ENCODE data around the gene DNAH2. TPM values are rescaled to one million over a fixed set of nuclear protein-coding genes. Genes with fewer than 3 reads are reported as not detected.

The DNAH2 gene
- total and polyA plus RNA-seq, 2 of the 13 experiments (the other 11 are each of a cell fraction or from before 2014, with no cell fraction given): not detected

DNA sequence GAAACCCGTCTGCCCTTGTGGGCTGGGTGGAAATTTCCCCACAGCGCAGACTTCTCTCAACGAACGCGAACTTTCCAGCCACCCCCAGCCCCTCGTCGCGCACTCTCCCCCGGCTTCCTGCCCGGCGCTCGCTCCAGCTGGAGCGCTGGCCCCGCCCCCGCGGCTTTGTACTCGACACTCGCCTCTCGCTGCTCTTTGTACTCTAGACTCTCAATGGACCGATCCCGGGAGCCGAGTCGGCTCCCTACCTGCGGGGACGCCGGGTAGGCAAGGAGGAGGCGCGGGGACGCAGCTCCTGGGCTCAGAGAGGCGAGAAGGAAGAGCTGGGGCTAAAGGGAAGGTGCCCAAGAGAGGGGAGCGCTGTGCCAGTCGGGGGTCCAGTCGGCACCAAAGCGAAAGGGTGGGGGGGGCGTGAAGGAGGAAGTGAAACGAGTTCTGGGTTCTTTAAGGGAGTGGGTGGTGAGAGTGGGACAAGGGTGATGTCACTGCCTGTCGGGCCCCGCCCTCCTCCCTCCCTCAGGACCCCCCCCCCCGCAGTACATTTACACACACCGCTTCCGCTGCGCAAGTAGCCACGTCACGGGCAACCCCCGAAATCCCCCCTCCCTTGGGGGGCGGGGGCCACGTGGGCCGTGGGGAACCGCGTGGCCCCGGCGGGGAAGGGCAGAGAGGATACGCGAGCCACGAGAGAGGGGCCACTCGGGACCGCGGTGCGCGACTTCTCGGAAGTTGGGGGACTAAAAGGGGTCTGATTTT is 126.2 kb downstream of the DNAH2 start (continued):
- TF ChIP-seq, protein P1, sequence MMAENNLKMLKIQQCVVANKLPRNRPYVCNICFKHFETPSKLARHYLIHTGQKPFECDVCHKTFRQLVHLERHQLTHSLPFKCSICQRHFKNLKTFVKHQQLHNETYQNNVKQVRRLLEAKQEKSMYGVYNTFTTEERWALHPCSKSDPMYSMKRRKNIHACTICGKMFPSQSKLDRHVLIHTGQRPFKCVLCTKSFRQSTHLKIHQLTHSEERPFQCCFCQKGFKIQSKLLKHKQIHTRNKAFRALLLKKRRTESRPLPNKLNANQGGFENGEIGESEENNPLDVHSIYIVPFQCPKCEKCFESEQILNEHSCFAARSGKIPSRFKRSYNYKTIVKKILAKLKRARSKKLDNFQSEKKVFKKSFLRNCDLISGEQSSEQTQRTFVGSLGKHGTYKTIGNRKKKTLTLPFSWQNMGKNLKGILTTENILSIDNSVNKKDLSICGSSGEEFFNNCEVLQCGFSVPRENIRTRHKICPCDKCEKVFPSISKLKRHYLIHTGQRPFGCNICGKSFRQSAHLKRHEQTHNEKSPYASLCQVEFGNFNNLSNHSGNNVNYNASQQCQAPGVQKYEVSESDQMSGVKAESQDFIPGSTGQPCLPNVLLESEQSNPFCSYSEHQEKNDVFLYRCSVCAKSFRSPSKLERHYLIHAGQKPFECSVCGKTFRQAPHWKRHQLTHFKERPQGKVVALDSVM (CRISPR knock-in tag; IDR thresholded peaks at IDR 0.05): no peak
- no peak for TF ChIP-seq FIP1L1 (IDR thresholded peaks at IDR 0.05; ENCODE audit: borderline replicate concordance, insufficient read depth, low read depth, low read length)
- no peak for TF ChIP-seq SP1 (IDR thresholded peaks at IDR 0.05)
- peak; percentile 37; the same call in 1 of the 2 replicates for TF ChIP-seq SP1 (CRISPR knock-in tag; IDR thresholded peaks at IDR 0.05)
- no peak for TF ChIP-seq EED (CRISPR knock-in tag; IDR thresholded peaks at IDR 0.05)
- TF ChIP-seq SRF (IDR thresholded peaks at IDR 0.05; ENCODE audit: low read depth, low read length): no peak
- no peak for TF ChIP-seq ZNF207 (IDR thresholded peaks at IDR 0.05; ENCODE audit: borderline replicate concordance)
- TF ChIP-seq, protein P2, sequence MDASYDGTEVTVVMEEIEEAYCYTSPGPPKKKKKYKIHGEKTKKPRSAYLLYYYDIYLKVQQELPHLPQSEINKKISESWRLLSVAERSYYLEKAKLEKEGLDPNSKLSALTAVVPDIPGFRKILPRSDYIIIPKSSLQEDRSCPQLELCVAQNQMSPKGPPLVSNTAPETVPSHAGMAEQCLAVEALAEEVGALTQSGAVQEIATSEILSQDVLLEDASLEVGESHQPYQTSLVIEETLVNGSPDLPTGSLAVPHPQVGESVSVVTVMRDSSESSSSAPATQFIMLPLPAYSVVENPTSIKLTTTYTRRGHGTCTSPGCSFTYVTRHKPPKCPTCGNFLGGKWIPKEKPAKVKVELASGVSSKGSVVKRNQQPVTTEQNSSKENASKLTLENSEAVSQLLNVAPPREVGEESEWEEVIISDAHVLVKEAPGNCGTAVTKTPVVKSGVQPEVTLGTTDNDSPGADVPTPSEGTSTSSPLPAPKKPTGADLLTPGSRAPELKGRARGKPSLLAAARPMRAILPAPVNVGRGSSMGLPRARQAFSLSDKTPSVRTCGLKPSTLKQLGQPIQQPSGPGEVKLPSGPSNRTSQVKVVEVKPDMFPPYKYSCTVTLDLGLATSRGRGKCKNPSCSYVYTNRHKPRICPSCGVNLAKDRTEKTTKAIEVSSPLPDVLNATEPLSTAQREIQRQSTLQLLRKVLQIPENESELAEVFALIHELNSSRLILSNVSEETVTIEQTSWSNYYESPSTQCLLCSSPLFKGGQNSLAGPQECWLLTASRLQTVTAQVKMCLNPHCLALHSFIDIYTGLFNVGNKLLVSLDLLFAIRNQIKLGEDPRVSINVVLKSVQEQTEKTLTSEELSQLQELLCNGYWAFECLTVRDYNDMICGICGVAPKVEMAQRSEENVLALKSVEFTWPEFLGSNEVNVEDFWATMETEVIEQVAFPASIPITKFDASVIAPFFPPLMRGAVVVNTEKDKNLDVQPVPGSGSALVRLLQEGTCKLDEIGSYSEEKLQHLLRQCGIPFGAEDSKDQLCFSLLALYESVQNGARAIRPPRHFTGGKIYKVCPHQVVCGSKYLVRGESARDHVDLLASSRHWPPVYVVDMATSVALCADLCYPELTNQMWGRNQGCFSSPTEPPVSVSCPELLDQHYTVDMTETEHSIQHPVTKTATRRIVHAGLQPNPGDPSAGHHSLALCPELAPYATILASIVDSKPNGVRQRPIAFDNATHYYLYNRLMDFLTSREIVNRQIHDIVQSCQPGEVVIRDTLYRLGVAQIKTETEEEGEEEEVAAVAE (CRISPR knock-in tag; IDR thresholded peaks at IDR 0.05; ENCODE audit: borderline replicate concordance): no peak
- TF ChIP-seq, protein P3, sequence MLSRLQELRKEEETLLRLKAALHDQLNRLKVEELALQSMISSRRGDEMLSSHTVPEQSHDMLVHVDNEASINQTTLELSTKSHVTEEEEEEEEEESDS (CRISPR knock-in tag; IDR thresholded peaks at IDR 0.05; ENCODE audit: borderline replicate concordance): no peak
- TF ChIP-seq MED1 (CRISPR knock-in tag; IDR thresholded peaks at IDR 0.05): peak; percentile 54
- no peak for TF ChIP-seq ZFAT (CRISPR knock-in tag; conservative IDR thresholded peaks at IDR 0.05)
- TF ChIP-seq RARA (CRISPR knock-in tag; IDR thresholded peaks at IDR 0.05): peak; percentile 37; the same call in 1 of the 2 replicates
- no peak for TF ChIP-seq ZNF30 (CRISPR knock-in tag; IDR thresholded peaks at IDR 0.05)
- TF ChIP-seq, protein P4, sequence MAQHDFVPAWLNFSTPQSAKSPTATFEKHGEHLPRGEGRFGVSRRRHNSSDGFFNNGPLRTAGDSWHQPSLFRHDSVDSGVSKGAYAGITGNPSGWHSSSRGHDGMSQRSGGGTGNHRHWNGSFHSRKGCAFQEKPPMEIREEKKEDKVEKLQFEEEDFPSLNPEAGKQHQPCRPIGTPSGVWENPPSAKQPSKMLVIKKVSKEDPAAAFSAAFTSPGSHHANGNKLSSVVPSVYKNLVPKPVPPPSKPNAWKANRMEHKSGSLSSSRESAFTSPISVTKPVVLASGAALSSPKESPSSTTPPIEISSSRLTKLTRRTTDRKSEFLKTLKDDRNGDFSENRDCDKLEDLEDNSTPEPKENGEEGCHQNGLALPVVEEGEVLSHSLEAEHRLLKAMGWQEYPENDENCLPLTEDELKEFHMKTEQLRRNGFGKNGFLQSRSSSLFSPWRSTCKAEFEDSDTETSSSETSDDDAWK (CRISPR knock-in tag; IDR thresholded peaks at IDR 0.05): no peak
- TF ChIP-seq, protein P5, sequence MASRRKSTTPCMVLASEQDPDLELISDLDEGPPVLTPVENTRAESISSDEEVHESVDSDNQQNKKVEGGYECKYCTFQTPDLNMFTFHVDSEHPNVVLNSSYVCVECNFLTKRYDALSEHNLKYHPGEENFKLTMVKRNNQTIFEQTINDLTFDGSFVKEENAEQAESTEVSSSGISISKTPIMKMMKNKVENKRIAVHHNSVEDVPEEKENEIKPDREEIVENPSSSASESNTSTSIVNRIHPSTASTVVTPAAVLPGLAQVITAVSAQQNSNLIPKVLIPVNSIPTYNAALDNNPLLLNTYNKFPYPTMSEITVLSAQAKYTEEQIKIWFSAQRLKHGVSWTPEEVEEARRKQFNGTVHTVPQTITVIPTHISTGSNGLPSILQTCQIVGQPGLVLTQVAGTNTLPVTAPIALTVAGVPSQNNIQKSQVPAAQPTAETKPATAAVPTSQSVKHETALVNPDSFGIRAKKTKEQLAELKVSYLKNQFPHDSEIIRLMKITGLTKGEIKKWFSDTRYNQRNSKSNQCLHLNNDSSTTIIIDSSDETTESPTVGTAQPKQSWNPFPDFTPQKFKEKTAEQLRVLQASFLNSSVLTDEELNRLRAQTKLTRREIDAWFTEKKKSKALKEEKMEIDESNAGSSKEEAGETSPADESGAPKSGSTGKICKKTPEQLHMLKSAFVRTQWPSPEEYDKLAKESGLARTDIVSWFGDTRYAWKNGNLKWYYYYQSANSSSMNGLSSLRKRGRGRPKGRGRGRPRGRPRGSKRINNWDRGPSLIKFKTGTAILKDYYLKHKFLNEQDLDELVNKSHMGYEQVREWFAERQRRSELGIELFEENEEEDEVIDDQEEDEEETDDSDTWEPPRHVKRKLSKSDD (CRISPR knock-in tag; IDR thresholded peaks at IDR 0.05; ENCODE audit: low read depth): peak; percentile 58; the same call in 1 of the 2 replicates
